ENCODE results near the gene CBLB.
A peak's percentile ranks its signal among the peaks of the same experiment; 100 is the strongest.

Gene CBLB

DNA sequence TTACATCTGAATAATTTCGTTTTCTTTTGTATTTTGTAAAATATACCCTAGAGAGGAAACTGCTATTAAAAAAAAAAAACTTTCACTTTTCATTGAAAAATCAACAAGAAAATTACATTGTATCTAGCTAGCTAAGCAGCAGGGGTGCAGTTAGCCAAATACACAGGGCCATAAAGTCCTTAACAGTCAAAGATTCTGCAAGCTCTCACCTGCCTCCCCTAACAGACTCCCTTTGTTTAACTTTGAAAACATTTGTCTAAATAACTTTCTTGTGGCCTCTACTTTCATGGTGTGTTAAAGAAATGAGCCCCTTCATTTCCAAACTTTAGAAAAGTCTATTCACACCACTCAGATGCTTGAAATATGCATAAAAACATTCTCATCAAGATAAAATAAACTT, 23.3 kb downstream of the CBLB start:
- H3K79me2 ChIP-seq (ENCODE audit: insufficient read depth, low read length): no peaks in the 10 kb centered on the region
- no peaks in the 10 kb centered on the region for H3F3A ChIP-seq (ENCODE audit: low read depth)
- no peak overlapping the region for H3K4me2 ChIP-seq (ENCODE audit: low read depth, low read length, poor library complexity, severe bottlenecking)
- no peaks in the 10 kb centered on the region for H3K27me3 ChIP-seq (ENCODE audit: insufficient read depth, low read length, poor library complexity, severe bottlenecking)
- no peak overlapping the region for H2AFZ ChIP-seq (ENCODE audit: low read length)
- TF ChIP-seq, protein P1, sequence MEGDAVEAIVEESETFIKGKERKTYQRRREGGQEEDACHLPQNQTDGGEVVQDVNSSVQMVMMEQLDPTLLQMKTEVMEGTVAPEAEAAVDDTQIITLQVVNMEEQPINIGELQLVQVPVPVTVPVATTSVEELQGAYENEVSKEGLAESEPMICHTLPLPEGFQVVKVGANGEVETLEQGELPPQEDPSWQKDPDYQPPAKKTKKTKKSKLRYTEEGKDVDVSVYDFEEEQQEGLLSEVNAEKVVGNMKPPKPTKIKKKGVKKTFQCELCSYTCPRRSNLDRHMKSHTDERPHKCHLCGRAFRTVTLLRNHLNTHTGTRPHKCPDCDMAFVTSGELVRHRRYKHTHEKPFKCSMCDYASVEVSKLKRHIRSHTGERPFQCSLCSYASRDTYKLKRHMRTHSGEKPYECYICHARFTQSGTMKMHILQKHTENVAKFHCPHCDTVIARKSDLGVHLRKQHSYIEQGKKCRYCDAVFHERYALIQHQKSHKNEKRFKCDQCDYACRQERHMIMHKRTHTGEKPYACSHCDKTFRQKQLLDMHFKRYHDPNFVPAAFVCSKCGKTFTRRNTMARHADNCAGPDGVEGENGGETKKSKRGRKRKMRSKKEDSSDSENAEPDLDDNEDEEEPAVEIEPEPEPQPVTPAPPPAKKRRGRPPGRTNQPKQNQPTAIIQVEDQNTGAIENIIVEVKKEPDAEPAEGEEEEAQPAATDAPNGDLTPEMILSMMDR (conservative IDR thresholded peaks at IDR 0.05; ENCODE audit: low read length): no peak
- no peak for TF ChIP-seq EZH2phosphoT487 (IDR thresholded peaks at IDR 0.05; ENCODE audit: borderline replicate concordance)
- H3K9me3 ChIP-seq (ENCODE audit: insufficient read depth, low read depth, low read length): no peaks in the 10 kb centered on the region
- no peaks in the 10 kb centered on the region for H4K20me1 ChIP-seq (ENCODE audit: insufficient read depth, low read length, poor library complexity, severe bottlenecking)
- H3K9ac ChIP-seq (ENCODE audit: low read depth, low read length, poor library complexity, severe bottlenecking): peak overlapping the region; percentile 12
- no peaks in the 10 kb centered on the region for H3K9me2 ChIP-seq (replicated peaks; ENCODE audit: low read depth, low read length)
- no peak overlapping the region for H3K4me3 ChIP-seq (ENCODE audit: low read length, poor library complexity, severe bottlenecking)
- H3K4me1 ChIP-seq (ENCODE audit: insufficient read depth, low read length, poor library complexity, severe bottlenecking): peaks cover 5% of the 10 kb centered on the region
- H3K36me3 ChIP-seq (ENCODE audit: insufficient read depth, low read length): no peaks in the 10 kb centered on the region

DNA sequence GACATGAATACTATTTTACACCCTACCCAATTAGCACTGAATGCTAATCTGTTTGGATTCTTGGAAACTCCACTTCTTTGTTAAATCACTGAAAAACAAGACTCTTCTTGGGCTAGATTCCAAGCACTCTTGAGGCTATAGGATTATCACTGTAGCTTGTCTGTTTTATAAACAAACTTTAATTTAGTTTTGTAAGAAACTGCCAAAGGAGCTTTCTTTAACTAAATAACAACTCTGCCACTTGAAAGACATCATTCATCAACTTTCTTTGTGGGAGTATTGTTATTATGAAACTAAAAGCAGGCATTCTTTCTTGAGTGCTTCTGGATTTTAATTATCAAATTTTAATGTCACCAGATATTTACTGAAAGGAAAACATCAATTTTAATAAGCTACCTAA, 24.1 kb downstream of the CBLB start:
- Histone ChIP-seq H3K4me1 (ENCODE audit: insufficient read depth, low read length, poor library complexity, severe bottlenecking) (peaks cover 5% of the 10 kb centered on the region), H3K36me3 (ENCODE audit: insufficient read depth, low read length) (no peaks in the 10 kb centered on the region), H3K79me2 (ENCODE audit: insufficient read depth, low read length) (no peaks in the 10 kb centered on the region), H3K4me2 (ENCODE audit: low read depth, low read length, poor library complexity, severe bottlenecking) (no peak overlapping the region), H3K27me3 (ENCODE audit: insufficient read depth, low read length, poor library complexity, severe bottlenecking) (no peaks in the 10 kb centered on the region), H3F3A (ENCODE audit: low read depth) (no peaks in the 10 kb centered on the region), H3K9me3 (ENCODE audit: insufficient read depth, low read depth, low read length) (no peaks in the 10 kb centered on the region), H3K9me2 (replicated peaks; ENCODE audit: low read depth, low read length) (no peaks in the 10 kb centered on the region), H4K20me1 (ENCODE audit: insufficient read depth, low read length, poor library complexity, severe bottlenecking) (no peaks in the 10 kb centered on the region), H2AFZ (ENCODE audit: low read length) (no peak overlapping the region), H3K4me3 (ENCODE audit: low read length, poor library complexity, severe bottlenecking) (no peak overlapping the region), H3K9ac (ENCODE audit: low read depth, low read length, poor library complexity, severe bottlenecking) (no peak overlapping the region)
- no peak for TF ChIP-seq EZH2phosphoT487 (IDR thresholded peaks at IDR 0.05; ENCODE audit: borderline replicate concordance)
- TF ChIP-seq, protein P1 (conservative IDR thresholded peaks at IDR 0.05; ENCODE audit: low read length): no peak

DNA sequence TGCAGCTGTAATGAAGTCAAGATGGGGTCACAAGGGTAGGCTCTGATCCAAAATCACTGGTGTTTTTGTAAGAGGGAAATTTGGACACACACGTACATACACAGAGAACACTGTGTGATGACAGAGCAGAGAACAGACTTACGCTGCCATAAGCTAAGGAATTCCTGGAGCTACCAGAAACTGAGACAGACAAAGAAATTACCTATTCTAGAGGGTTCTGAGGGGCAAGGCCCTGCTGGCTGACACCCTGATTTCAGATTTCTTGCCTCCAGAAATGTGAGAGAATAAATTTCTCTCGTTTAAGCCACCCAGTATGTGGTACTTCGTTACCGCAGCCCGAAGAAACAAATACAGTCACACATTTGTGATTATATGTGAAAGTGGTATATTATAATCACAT, 24.8 kb downstream of the CBLB start:
- Histone ChIP-seq H3K36me3 (ENCODE audit: insufficient read depth, low read length) (no peaks in the 10 kb centered on the region), H3K4me2 (ENCODE audit: low read depth, low read length, poor library complexity, severe bottlenecking) (no peak overlapping the region)

More for the DNA sequence above, 24.8 kb downstream of the CBLB start:
- H3K9ac ChIP-seq (ENCODE audit: low read depth, low read length, poor library complexity, severe bottlenecking): no peak overlapping the region
- no peaks in the 10 kb centered on the region for H3K79me2 ChIP-seq (ENCODE audit: insufficient read depth, low read length)
- no peaks in the 10 kb centered on the region for H3K9me2 ChIP-seq (replicated peaks; ENCODE audit: low read depth, low read length)
- H3K9me3 ChIP-seq (ENCODE audit: insufficient read depth, low read depth, low read length): no peaks in the 10 kb centered on the region
- H3F3A ChIP-seq (ENCODE audit: low read depth): no peaks in the 10 kb centered on the region
- H3K27me3 ChIP-seq (ENCODE audit: insufficient read depth, low read length, poor library complexity, severe bottlenecking): no peaks in the 10 kb centered on the region
- H4K20me1 ChIP-seq (ENCODE audit: insufficient read depth, low read length, poor library complexity, severe bottlenecking): no peaks in the 10 kb centered on the region
- TF ChIP-seq EZH2phosphoT487 (IDR thresholded peaks at IDR 0.05; ENCODE audit: borderline replicate concordance): no peak
- TF ChIP-seq, protein P1 (conservative IDR thresholded peaks at IDR 0.05; ENCODE audit: low read length): no peak
- H3K4me3 ChIP-seq (ENCODE audit: low read length, poor library complexity, severe bottlenecking): no peak overlapping the region
- peaks cover 5% of the 10 kb centered on the region for H3K4me1 ChIP-seq (ENCODE audit: insufficient read depth, low read length, poor library complexity, severe bottlenecking)
- H2AFZ ChIP-seq (ENCODE audit: low read length): no peak overlapping the region
